KOPT-K1 (cell line): ENCODE measurements around the gene GALE.
A peak's percentile ranks its signal among the peaks of the same experiment; 100 is the strongest.
"Not testable (repeated sequence)": the region's sequence is repeated elsewhere in the genome, so short reads cannot be mapped to it uniquely, and the experiment has no call there.

Source experiments
- H3K27ac ChIP-seq: fragments of 200-600 bp; sonication (generic); 2 replicates; pipeline ENCODE4 v1.5.1; 2016; ENCODE audit warnings: antibody characterized with exemption, mild to moderate bottlenecking, low read depth, low read length; ENCODE audit not compliant: poor library complexity, severe bottlenecking
- H3K36me3 ChIP-seq: fragments of 200-600 bp; sonication (generic); 2 replicates; pipeline ENCODE4 v1.5.1; 2017; ENCODE audit warnings: antibody characterized with exemption, mild to moderate bottlenecking, low read length, moderate library complexity; ENCODE audit not compliant: insufficient read depth
- H3K9me3 ChIP-seq: fragments of 200-600 bp; sonication (generic); 2 replicates; pipeline ENCODE4 v1.5.1; 2017; ENCODE audit warnings: antibody characterized with exemption, low read length, mild to moderate bottlenecking; ENCODE audit not compliant: insufficient read depth, poor library complexity, severe bottlenecking

GALE gene

DNA sequence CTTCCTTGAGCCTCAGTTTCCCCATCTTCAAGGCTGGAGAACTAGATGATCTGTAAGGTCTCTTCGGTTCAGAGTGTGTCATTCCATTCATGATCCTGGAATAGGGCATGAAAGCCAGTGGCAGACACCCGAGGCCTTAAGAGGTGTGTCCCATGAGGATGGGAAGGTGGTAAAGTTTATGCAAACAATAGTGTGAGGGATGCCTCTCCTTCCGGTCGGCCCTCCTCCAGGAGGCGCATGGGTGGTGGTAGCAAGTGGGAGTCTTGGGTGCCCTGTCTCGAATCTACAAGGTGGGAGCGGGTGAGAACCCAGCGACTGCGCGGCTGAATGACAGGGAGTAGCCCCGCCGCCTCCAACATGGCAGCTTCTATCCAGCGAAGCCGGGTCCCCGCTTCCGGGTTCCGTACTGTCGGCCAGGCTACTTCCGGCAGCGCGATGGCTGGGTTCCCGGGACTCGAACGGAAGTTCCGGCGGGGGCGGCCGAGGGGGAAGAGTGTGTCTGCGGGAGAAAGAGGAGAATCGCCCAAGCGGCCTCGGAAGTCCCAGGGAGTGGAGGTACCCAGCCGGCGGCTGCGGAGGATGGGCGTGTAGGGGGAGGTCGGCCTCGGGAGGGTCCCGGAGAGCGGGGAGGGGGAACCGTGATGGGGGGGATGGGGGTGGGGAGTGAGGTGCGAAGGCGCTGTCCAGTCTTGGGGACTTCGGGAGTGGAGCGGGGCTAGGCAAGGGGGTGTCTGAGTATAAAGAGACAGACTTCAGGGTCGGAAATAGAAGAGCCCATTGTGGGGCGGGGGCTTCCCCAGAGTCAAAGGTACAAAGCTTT, 9.6 kb downstream of the GALE start, which contains the start of gene LYPLA2:
Gene LYPLA2 (plus strand): TSS at position 450 of the 820 bp plus-strand sequence. CDS start 1,538 bp downstream, outside the sequence.
- Histone ChIP-seq H3K9me3 (no peaks in the 10 kb centered on the region), H3K27ac (peak within 1 kb of the TSS; percentile 71), H3K36me3 (peaks cover 61% of the 10 kb centered on the region)

DNA sequence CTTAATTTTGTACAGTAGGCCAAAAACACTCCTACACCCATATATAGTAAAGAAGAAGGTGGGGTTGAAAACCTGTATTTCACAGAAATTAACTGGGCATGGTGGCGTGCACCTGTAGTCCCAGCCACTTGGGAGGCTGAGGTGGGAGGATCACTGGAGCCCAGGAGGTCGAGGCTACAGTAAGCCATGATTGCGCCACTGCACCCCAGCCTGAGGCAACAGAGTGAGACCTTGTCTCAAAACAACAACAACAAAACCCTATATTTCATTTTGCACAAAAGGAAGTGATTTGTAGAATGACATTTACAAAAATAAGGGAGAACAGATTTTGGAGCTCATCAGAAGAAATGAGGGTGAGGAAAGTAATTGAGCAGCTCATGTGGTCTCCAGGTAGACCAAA, 11.9 kb downstream of the GALE start:
- no peak overlapping the region for H3K27ac ChIP-seq
- peaks cover 65% of the 10 kb centered on the region for H3K36me3 ChIP-seq
- no peaks in the 10 kb centered on the region for H3K9me3 ChIP-seq

DNA sequence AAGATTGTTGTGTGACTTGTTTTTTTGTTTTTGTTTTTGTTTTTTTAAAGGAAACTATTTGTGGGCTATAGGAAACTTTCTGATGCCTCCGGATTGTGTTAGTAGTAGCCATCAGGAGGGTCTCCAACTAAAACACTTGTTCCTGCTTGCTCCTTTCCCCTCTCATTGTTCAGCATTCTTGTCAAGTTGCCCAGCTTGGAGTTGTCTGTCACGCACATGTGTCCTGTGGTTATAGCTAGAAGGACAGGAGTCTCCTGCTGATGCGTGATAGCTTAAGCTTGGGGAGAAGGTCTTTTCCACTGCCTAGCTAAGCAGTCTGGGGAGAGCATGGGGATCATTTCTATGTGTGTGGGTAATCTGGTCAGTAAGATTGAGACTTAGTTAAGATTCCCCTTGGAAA, 12.9 kb downstream of the GALE start:
- H3K9me3 ChIP-seq = no peaks in the 10 kb centered on the region
- H3K27ac ChIP-seq = no peak overlapping the region
- H3K36me3 ChIP-seq = peaks cover 60% of the 10 kb centered on the region

DNA sequence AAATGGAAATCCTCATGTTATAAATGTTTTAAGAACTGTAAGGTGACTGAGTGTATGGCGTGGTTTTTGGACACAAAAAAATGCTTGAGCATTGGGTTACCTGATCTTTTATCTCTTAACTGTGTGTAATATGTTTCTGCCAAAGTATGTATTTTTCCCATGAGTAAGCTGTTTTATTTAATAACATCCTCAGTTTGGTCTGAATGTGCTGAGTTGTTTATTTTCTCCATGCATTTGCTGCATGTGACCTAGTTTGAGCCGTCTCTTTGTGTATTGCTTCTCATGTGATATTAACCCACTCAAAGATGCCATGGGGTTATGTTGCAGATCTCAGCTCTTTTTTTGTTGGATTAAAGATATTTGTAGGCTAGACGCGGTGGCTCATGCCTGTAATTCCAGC, 15.7 kb downstream of the GALE start:
- H3K9me3 ChIP-seq = no peaks in the 10 kb centered on the region
- H3K36me3 ChIP-seq = peaks cover 85% of the 10 kb centered on the region
- no peak overlapping the region for H3K27ac ChIP-seq

DNA sequence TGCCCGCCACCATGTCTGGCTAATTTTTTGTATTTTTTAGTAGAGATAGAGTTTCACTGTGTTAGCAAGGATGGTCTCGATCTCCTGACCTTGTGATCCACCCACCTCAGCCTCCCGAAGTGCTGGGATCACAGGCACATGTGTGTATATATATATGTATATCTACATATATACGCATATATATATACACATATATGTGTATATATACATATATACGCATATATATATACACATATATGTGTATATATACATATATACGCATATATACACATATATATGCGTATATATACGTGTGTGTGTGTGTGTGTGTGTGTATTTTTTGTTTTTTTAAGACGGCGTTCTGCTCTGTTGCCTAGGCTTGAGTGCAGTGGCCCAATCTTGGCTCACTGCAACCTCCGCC, 17.4 kb downstream of the GALE start:
- H3K36me3 ChIP-seq = peaks cover 78% of the 10 kb centered on the region
- not testable (repeated sequence) for H3K27ac ChIP-seq, H3K9me3 ChIP-seq

DNA sequence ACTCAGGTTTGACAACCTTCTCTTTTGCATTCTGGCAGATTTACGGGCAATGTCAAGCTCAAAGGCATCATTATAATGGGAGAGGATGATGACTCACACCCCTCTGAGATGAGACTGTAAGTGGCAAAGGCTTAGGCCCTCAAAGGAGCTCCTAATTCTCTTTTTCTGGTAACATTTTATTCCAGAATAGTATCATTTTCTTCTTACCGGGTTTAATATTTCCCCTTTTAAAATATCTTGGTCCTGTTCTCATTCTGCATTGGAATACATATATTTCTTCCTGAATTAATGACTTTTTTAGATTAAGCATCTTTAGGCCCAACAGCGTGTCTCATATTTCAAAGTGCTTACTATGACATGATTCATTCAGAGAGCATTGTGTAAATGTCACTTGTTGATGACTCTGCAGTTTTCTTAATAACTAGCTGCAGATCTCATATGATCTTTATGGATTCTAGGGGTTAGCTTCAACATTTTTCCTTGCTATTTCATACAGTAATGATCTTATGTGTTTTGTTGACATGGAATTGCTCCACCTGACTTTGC, 20.7 kb downstream of the GALE start:
- Histone ChIP-seq H3K9me3 (no peaks in the 10 kb centered on the region), H3K36me3 (peaks cover 47% of the 10 kb centered on the region), H3K27ac (no peak overlapping the region)

DNA sequence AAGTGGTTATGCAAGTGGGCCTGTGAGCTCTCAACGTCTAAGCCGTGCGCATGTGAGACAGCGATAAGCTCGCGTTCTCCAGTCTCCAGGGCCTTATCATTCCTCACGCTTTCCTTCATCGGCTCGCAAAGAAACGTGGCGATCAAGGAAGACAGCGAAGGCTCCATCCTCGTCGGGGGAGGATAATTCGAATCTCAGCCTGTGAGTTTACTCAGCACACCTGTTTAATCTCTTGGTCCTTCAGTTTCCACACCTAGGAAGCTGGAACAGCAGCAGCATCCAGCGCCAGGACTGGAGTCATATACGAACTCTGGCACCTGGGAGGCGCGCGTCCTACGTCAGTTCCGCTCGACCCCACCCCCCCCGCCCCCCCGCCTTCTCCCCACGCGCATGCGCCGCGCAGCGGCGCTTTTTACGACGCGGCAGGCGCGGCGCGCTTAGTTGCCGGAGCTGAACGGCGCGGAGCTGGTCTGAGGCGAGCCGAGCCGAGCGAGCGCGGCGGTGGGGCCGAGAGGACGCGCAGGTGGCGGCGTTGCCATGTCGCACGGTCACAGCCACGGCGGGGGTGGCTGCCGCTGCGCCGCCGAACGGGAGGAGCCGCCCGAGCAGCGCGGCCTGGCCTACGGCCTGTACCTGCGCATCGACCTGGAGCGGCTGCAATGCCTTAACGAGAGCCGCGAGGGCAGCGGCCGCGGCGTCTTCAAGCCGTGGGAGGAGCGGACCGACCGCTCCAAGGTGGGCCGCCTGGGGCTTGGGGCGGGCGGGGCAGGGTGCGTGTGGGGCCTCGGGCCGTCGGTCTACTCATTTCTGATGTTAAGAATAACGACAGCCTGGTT, 22.4 kb downstream of the GALE start, which contains the start of gene PITHD1:
Gene PITHD1 (plus strand): TSS at position 440 of the 836 bp plus-strand sequence. CDS start 98 bp downstream, at position 538.
- H3K36me3 ChIP-seq = peaks cover 30% of the 10 kb centered on the region
- H3K9me3 ChIP-seq = no peaks in the 10 kb centered on the region
- peak within 1 kb of the TSS; percentile 74 for H3K27ac ChIP-seq

DNA sequence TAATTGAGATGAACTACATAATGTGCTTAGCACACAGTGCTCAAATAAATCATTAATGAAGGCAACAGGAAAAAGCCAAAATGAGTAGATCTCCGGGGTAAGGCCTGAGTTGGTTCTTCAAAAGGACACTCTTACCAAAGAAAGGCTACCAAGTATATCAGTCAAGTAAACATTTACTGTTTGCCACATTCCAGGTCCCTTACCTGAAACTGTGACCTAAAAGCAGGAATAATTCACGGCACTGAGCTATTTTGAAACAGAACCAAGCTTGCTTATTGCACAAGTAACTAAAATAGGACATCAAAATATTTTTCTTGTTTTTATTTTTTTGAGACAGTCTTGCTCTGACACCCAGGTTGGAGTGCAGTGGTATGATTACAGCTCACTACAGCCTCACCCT, 24.3 kb downstream of the GALE start:
- peaks cover 16% of the 10 kb centered on the region for H3K36me3 ChIP-seq
- no peak overlapping the region for H3K27ac ChIP-seq
- no peaks in the 10 kb centered on the region for H3K9me3 ChIP-seq

DNA sequence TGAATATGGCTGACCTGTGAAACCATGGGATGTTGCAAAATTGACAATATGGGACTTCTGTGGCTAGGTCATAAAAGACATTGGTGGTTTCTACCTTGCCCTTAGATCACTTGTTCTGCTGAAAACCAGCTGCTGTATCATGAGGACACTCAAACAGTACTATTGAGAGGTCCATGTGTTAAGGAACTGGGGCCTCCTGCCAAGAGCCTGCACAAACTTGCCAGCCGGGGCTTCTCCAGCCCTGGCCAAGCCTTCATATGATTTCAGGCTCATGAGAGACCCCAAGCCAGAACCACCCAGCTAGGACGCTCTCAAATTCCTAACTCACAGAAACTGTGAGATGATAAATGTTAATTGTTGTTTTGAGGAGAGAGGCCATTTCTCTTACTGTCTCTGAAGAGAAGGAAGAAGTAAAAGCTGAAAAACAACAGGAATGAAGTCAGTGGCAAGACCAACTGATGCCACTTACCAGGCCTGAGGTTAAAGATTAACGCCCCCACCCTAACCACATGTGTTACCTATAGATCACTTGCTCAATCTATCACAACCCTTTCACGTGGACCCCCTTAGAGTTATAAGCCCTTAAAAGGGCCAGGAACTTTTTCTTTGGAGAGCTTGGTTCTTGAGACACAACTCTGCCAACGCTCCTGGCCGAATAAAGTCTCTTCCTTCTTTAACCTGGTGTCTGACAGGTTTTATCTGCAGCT, 26.2 kb downstream of the GALE start:
- Histone ChIP-seq H3K36me3 (no peaks in the 10 kb centered on the region), H3K27ac (no peak overlapping the region), H3K9me3 (no peaks in the 10 kb centered on the region)

DNA sequence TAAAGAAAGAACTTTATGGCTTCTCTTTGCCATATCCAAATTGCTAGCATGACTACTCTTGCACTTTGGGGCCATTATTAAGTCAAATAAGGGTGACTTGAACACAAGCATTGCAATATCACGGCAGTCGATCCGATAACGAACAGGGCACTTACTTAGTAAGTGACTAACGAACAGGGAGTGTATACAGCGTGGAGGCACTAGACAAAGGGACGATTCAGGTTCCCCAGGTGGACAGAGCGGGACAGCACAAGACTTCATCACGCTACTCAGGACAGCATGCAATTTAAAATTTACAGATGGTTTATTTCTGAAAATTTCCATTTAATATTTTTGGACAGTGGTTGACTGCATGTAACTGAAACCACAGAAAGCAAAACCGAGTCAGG, 27.7 kb downstream of the GALE start:
- H3K36me3 ChIP-seq = peaks cover 5% of the 10 kb centered on the region
- H3K27ac ChIP-seq = no peak overlapping the region
- no peaks in the 10 kb centered on the region for H3K9me3 ChIP-seq

DNA sequence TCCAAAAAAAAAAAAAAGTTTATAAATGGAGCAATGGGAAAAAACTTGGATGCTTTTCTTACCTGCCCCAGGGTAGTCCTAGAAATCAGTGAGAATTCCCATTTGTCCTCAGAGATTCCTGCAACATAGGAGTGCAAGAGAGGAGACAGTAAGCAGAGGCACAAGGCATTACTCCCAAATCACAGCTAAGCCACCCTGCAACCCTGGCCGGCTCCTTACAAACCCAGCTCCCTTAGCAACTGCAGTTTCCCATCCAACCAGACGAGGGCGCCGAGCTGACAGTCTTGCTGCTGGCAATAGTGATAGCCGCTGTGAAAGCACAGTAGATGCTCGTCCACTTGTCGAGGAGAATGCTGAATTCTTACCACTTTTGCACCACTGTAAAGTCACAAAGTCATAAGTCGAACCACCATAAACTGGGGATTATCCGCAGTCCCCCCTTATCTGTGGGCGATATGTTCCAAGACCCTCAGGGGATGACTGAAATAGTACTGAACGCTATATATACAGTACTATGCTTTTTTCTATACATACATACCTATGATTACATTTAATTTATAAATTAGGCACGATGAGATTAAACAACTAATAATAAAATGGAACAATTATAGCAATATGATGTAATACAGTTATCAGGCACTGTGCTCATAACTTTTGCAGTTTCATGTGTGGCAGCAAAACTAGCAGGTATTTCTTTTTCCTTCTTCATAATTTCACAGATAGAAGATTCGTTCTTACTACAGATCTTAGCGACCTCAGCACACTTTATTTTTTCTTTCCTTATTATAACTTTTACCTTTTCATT, 28.3 kb downstream of the GALE start:
- no peaks in the 10 kb centered on the region for H3K9me3 ChIP-seq
- no peak overlapping the region for H3K27ac ChIP-seq
- H3K36me3 ChIP-seq = peaks cover 11% of the 10 kb centered on the region

DNA sequence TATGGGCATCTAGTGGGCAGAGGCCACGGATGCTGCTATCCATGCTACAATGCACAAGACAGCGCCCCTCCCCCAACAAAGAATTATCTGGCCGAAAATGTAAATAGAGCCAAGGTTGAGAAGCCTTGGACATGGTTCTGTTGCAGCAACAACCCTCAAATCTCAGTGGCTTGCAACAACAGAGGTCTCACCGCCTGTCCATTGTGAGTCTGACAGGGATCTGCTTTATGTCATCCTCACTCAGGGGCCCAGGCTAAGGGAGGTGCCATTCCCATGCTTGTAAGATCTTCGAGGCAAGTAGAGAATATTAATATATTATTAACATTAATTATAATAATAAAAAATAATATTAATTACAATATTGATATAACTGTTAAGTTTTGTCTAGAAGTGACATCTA, 31.8 kb downstream of the GALE start:
- no peaks in the 10 kb centered on the region for H3K9me3 ChIP-seq
- peaks cover 33% of the 10 kb centered on the region for H3K36me3 ChIP-seq
- no peak overlapping the region for H3K27ac ChIP-seq

DNA sequence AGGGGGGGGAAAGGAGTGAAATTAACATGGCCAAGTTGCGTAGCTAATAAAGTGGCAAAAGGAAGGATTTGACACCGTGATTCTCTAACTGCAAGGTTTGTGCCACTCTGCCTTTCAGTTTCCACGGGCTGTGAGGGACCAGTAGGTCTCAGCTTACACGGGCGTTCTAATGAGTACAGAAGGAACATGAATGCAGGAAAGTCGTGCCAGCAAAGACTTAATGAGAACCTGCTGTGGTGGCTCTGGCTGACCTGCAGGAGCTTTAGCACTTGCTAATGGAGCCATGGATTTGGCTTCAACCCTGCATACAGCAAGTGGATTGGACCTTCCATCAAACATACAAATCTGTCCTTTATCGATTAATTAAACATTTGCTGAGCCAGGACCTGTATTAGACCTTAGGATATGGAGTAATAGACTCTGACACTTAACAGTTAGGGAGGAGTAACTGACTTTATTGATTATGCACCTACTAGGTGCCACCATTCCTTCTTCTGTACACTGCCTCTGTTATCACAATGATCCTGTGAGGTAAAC, 37.4 kb downstream of the GALE start:
- peaks cover 85% of the 10 kb centered on the region for H3K36me3 ChIP-seq
- no peak overlapping the region for H3K27ac ChIP-seq
- H3K9me3 ChIP-seq = no peaks in the 10 kb centered on the region

DNA sequence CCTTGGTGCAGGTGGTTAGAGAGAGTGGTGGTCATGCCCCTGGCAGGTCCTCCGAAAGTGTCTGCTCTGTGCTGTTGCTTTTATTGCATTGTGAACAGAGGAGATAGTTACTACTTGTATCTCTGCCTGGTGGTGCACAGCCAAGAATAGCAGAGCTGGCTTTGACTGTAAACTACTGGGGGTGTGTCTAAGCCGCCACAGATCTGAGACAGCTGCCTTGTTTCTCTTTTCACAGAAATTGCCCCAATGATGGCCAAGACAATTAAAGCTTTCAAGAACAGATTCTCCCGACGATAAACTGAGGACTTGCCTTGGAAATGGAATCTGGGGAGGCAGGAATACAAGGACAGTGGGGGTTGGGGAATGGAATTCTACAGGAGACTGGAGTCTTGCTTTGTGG, 41.3 kb downstream of the GALE start:
- peaks cover 97% of the 10 kb centered on the region for H3K36me3 ChIP-seq
- H3K9me3 ChIP-seq = no peaks in the 10 kb centered on the region
- no peak overlapping the region for H3K27ac ChIP-seq
